Activated gamma-delta T cell treated with anti-CD3 and anti-CD28 coated beads, Interleukin-2, amount 50 U/mL, for 16 hours (primary cell): ENCODE data around the gene PNPLA6.

ENCODE experiments used
- DNase-seq: peaks from one replicate; pipeline ENCODE4 v3.0.0-alpha.2; 2020; ENCODE audit warnings: low read depth

The PNPLA6 gene

GRCh38 chr19:7602935-7603497 lies 67.5 kb downstream of the PNPLA6 start:
- no peak for DNase-seq

GRCh38 chr19:7603919-7604318 lies 68.4 kb downstream of the PNPLA6 start:
- no peak for DNase-seq

- DNase-seq, result no peak
Measured at GRCh38 chr19:7605490-7606222, 70.1 kb downstream of the PNPLA6 start.

GRCh38 chr19:7606289-7606688 lies 70.8 kb downstream of the PNPLA6 start:
- no peak for DNase-seq

- DNase-seq, result no peak
Measured at GRCh38 chr19:7607212-7607873, 71.8 kb downstream of the PNPLA6 start.

GRCh38 chr19:7607874-7608560 lies 72.5 kb downstream of the PNPLA6 start:
- no peak for DNase-seq

- DNase-seq, result no peak
Measured at GRCh38 chr19:7610491-7611240, 75.1 kb downstream of the PNPLA6 start.
